ENCODE measurements around the gene GCNT1.

- no peak for TF ChIP-seq TEF (CRISPR knock-in tag; IDR thresholded peaks at IDR 0.05)
- TF ChIP-seq ETV6 (CRISPR knock-in tag; conservative IDR thresholded peaks at IDR 0.05) = no peak
- no peak for TF ChIP-seq CTCF (CRISPR knock-in tag; IDR thresholded peaks at IDR 0.05)
- no peak for TF ChIP-seq ZFYVE20 (CRISPR knock-in tag; IDR thresholded peaks at IDR 0.05; ENCODE audit: borderline replicate concordance, low read depth)
- no peak for TF ChIP-seq CENPBD1 (CRISPR knock-in tag; IDR thresholded peaks at IDR 0.05; ENCODE audit: borderline replicate concordance, low read depth)
- TF ChIP-seq RAD21 (CRISPR knock-in tag; IDR thresholded peaks at IDR 0.05) = no peak
- TF ChIP-seq FOSL1 (CRISPR knock-in tag; IDR thresholded peaks at IDR 0.05; ENCODE audit: borderline replicate concordance) = no peak
- TF ChIP-seq FOXP4 (CRISPR knock-in tag; IDR thresholded peaks at IDR 0.05) = no peak
- no peak for TF ChIP-seq SIN3A (IDR thresholded peaks at IDR 0.05; ENCODE audit: borderline replicate concordance, low read depth, low read length)
- no peak for TF ChIP-seq ZBTB21 (CRISPR knock-in tag; IDR thresholded peaks at IDR 0.05)
These were observed 7.7 kb upstream of the GCNT1 start for GRCh38 chr9:76451234-76451633.
